IMR-90 (cell line): ENCODE results near the gene RAP1GAP. TPM values are rescaled to one million over a fixed set of nuclear protein-coding genes. Genes with fewer than 3 reads are reported as not detected.

ENCODE experiments used
- ATAC-seq: fragments of 200-7000 bp; cut with Tn5 transposase; 2 replicates; pipeline ENCODE4 v1.9.1; 2020; ENCODE audit warnings: low read depth, mild to moderate bottlenecking, moderate library complexity
- BruUV-seq: library from RNA; stranded (reverse); fragments of 400-500 nt; replicated peaks from 2 replicates; lab custom pipeline; 2021; lab: Mats Ljungman, UMichigan
- CTCF ChIA-PET: fragments of 300-600 bp; formaldehyde crosslinking; extraction: SDS; loops from one replicate; lab custom pipeline; 2021; ENCODE audit warnings: antibody characterized with exemption; lab: Yijun Ruan, JAX
- POLR2A ChIA-PET: fragments of 300-600 bp; sonication (Branson Sonifier 250); formaldehyde crosslinking; loops from one replicate; lab custom pipeline; 2022; ENCODE audit warnings: antibody characterized with exemption; ENCODE audit not compliant: unreplicated experiment; lab: Charles Lee
- DNase-seq: peaks from one replicate; pipeline ENCODE4 v3.0.0; 2013
- H2AFZ ChIP-seq: replicated peaks from 2 replicates; pipeline ENCODE3; 2013; ENCODE audit warnings: low read length, mild to moderate bottlenecking; ENCODE audit not compliant: poor library complexity
- H2AK5ac ChIP-seq: 2 replicates; pipeline ENCODE4 v1.6.1; 2013; ENCODE audit warnings: low read depth, low read length, inconsistent platforms
- H2AK9ac ChIP-seq: replicated peaks from 2 replicates; pipeline ENCODE3; 2013; ENCODE audit warnings: mild to moderate bottlenecking, low read depth, low read length, moderate library complexity; ENCODE audit not compliant: poor library complexity
- H2BK120ac ChIP-seq: 2 replicates; pipeline ENCODE4 v1.6.1; 2013; ENCODE audit warnings: low read depth, low read length, inconsistent platforms
- H2BK15ac ChIP-seq: 3 replicates; pipeline ENCODE4 v1.6.1; 2013; ENCODE audit warnings: low read depth, low read length, inconsistent platforms
- H2BK20ac ChIP-seq: 2 replicates; pipeline ENCODE4 v1.6.1; 2013; ENCODE audit warnings: low read depth, mild to moderate bottlenecking, inconsistent platforms, low read length, moderate library complexity
- H2BK5ac ChIP-seq: 2 replicates; pipeline ENCODE4 v1.6.1; 2013; ENCODE audit warnings: mild to moderate bottlenecking, low read depth, low read length, inconsistent platforms; ENCODE audit not compliant: poor library complexity, severe bottlenecking
- H3K14ac ChIP-seq: replicated peaks from 2 replicates; pipeline ENCODE4 v1.6.1; 2013; ENCODE audit warnings: low read depth, low read length, inconsistent platforms
- H3K18ac ChIP-seq: 2 replicates; pipeline ENCODE4 v1.6.1; 2013; ENCODE audit warnings: low read depth, low read length, control low read depth
- H3K23ac ChIP-seq: 2 replicates; pipeline ENCODE4 v1.6.1; 2013; ENCODE audit warnings: low read depth, low read length, inconsistent platforms
- H3K27ac ChIP-seq: 2 replicates; pipeline ENCODE4 v1.5.1; 2013; ENCODE audit warnings: mild to moderate bottlenecking, control low read depth, low read length; ENCODE audit not compliant: insufficient read depth
- H3K27me3 ChIP-seq: 2 replicates; pipeline ENCODE4 v1.6.1; 2013; ENCODE audit warnings: low read length; ENCODE audit not compliant: control insufficient read depth, insufficient read depth
- H3K36me3 ChIP-seq: 2 replicates; pipeline ENCODE4 v1.6.1; 2013; ENCODE audit warnings: low read length, mixed read lengths; ENCODE audit not compliant: control insufficient read depth, insufficient read depth
- H3K4ac ChIP-seq: 2 replicates; pipeline ENCODE4 v1.6.1; 2013; ENCODE audit warnings: low read depth, low read length, inconsistent platforms
- H3K4me1 ChIP-seq: 2 replicates; pipeline ENCODE4 v1.6.1; 2013; ENCODE audit warnings: low read length, mixed read lengths; ENCODE audit not compliant: control insufficient read depth, insufficient read depth
- H3K4me2 ChIP-seq: 2 replicates; pipeline ENCODE4 v1.6.1; 2013; ENCODE audit warnings: low read depth, mild to moderate bottlenecking, control low read depth, low read length, moderate library complexity
- H3K4me3 ChIP-seq: 2 replicates; pipeline ENCODE4 v1.5.1; 2013; ENCODE audit warnings: low read depth, mild to moderate bottlenecking, control low read depth, low read length, moderate library complexity; ENCODE audit not compliant: insufficient read depth
- H3K56ac ChIP-seq: 2 replicates; pipeline ENCODE4 v1.6.1; 2013; ENCODE audit warnings: low read length, inconsistent platforms; ENCODE audit not compliant: insufficient read depth; ENCODE audit errors: extremely low read depth
- H3K79me1 ChIP-seq, 2 experiments: 2 replicates each; pipeline ENCODE4 v1.6.1; 2013; ENCODE audit warnings: low read length in 2 of 2, inconsistent platforms in 1 of 2, low read depth in 1 of 2
- H3K9ac ChIP-seq: 2 replicates; pipeline ENCODE4 v1.6.1; 2013; ENCODE audit warnings: low read depth, low read length, control low read depth
- H3K9me1 ChIP-seq: 2 replicates; pipeline ENCODE4 v1.6.1; 2013; ENCODE audit warnings: low read length, inconsistent platforms; ENCODE audit not compliant: insufficient read depth
- H3K9me3 ChIP-seq: 2 replicates; pipeline ENCODE4 v1.6.1; 2013; ENCODE audit warnings: low read length; ENCODE audit not compliant: control insufficient read depth, insufficient read depth
- H4K20me1 ChIP-seq: 2 replicates; pipeline ENCODE4 v1.6.1; 2013; ENCODE audit warnings: low read length, inconsistent platforms; ENCODE audit not compliant: insufficient read depth
- H4K5ac ChIP-seq: 2 replicates; pipeline ENCODE4 v1.6.1; 2013; ENCODE audit warnings: mild to moderate bottlenecking, low read depth, low read length, control low read depth
- H4K8ac ChIP-seq, 2 experiments: 2 replicates each; pipeline ENCODE4 v1.6.1; 2013; ENCODE audit warnings: low read depth in 2 of 2, low read length in 2 of 2, control low read depth in 1 of 2, inconsistent platforms in 1 of 2
- H4K91ac ChIP-seq: 2 replicates; pipeline ENCODE4 v1.6.1; 2013; ENCODE audit warnings: low read depth, low read length, inconsistent platforms; ENCODE audit not compliant: insufficient read depth
- BHLHE40 ChIP-seq: fragments of 150-350 bp; IDR thresholded peaks from 2 replicates; pipeline ENCODE4 v1.6.1; 2016; ENCODE audit warnings: mild to moderate bottlenecking, low read depth, low read length
- CEBPB ChIP-seq: IDR thresholded peaks from 2 replicates; pipeline ENCODE4 v1.6.1; 2012; ENCODE audit warnings: low read depth, low read length, improper control_type of control experiment
- CHD1 ChIP-seq: IDR thresholded peaks from 2 replicates; pipeline ENCODE4 v1.6.1; 2012; ENCODE audit warnings: low read depth, low read length, improper control_type of control experiment
- FOS ChIP-seq: fragments of 150-350 bp; IDR thresholded peaks from 2 replicates; pipeline ENCODE4 v1.6.1; 2016; ENCODE audit warnings: low read depth, low read length
- MAFK ChIP-seq: IDR thresholded peaks from 2 replicates; pipeline ENCODE4 v1.6.1; 2012; ENCODE audit warnings: low read depth, low read length, improper control_type of control experiment
- MAZ ChIP-seq: IDR thresholded peaks from 2 replicates; pipeline ENCODE4 v1.6.1; 2012; ENCODE audit warnings: low read depth, mild to moderate bottlenecking, low read length, improper control_type of control experiment, moderate library complexity, borderline replicate concordance
- NFE2L2 ChIP-seq: fragments of 150-350 bp; IDR thresholded peaks from 2 replicates; pipeline ENCODE4 v1.6.1; 2016; ENCODE audit warnings: low read depth, mild to moderate bottlenecking, low read length
- POLR2A ChIP-seq: IDR thresholded peaks from 2 replicates; pipeline ENCODE4 v1.6.1; 2012; ENCODE audit warnings: mild to moderate bottlenecking, low read depth, low read length
- RAD21 ChIP-seq: IDR thresholded peaks from 2 replicates; pipeline ENCODE4 v1.6.1; 2012; ENCODE audit warnings: low read length, improper control_type of control experiment
- SMC3 ChIP-seq: fragments of 150-350 bp; IDR thresholded peaks from 2 replicates; pipeline ENCODE4 v1.6.1; 2016; ENCODE audit warnings: low read depth, mild to moderate bottlenecking, antibody characterized with exemption, low read length, moderate library complexity
- WGBS, 2 experiments: methylation state at CpG; one replicate each; pipeline versions ENCODE4 v1.1.5 to v1.1.7; 2013; ENCODE audit warnings: missing lambda C conversion rate in 2 of 2; ENCODE audit not compliant: insufficient read length in 1 of 2; ENCODE audit errors: extremely low coverage in 2 of 2; 5-methylcytosine and 5-hydroxymethylcytosine counted together
- dilution Hi-C: fragments of 300-500 bp; cut with HindIII; formaldehyde crosslinking; loops from one replicate; pipeline ENCODE4 v1.14.3; 2018; ENCODE audit warnings: low sequenced_read_pairs; ENCODE audit not compliant: unreplicated experiment
- in situ Hi-C: fragments of 300-500 bp; cut with MboI; formaldehyde crosslinking; loops from 3 replicates; pipeline ENCODE4 v1.14.3; 2019; ENCODE audit warnings: low sequenced_read_pairs, inconsistent platforms, mixed read lengths
- intact Hi-C: fragments of 100-400 bp; cut with micrococcal nuclease; formaldehyde crosslinking; loops from 2 replicates; pipeline ENCODE4 v1.10.0; 2022
- polyA plus RNA-seq, 3 experiments: library from polyadenylated mRNA; depleted of rRNA; stranded (reverse); fragments of >200 nt; gene quantifications; 2 replicates each; pipeline ENCODE4 v1.2.3, GENCODE V29; 2012; ENCODE audit warnings: low replicate concordance in 1 of 3
- total RNA-seq: library from RNA; depleted of rRNA; stranded (reverse); fragments of >200 nt; gene quantifications from 2 replicates; pipeline ENCODE4 v1.2.3, GENCODE V29; 2012
- TF ChIP-seq, protein P1 (sequence below): fragments of 150-350 bp; IDR thresholded peaks from 2 replicates; pipeline ENCODE4 v1.6.1; 2016; ENCODE audit warnings: low read depth, mild to moderate bottlenecking, low read length, moderate library complexity, borderline replicate concordance
- TF ChIP-seq, protein P2 (sequence below): conservative IDR thresholded peaks from 2 replicates; pipeline ENCODE4 v1.5.1; 2012; ENCODE audit warnings: mild to moderate bottlenecking, low read depth, low read length, improper control_type of control experiment

Gene RAP1GAP
- total and polyA plus RNA-seq, 2 of the 4 experiments (the other 2 are of a cell fraction): under 0.01 to 0.10 TPM

DNA sequence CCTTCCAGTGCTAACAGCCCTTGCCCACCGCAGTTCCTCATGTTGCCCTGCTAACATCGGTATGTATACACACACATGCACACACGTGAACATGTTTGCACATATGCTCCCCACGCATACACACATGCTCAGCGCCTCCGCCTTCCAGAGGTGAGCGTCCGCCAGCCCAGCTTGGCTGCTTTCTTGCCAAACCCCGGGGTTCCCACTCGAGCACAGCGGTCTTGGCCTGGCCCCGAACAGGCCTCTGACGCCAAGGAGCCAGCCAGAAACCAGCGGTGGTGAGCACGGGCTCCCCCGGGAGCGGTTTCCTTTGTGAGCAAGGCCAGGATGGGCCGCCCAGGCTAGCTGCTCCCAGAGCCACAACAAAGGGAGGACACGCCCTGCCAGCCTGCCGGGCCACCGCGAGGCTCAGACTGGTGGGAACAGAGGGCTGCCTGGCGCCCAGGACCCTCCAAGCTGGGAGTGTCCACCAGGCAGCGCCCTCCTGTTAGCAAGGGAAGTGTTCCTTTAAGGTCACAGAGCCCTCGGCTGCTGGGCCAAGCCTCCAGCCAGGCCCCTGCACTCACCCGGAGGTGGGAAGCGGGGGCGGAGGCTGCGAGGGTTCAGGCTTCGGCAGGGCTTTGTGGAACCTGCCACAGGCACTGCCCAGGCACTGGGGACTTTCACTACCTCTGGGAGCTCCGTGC is 94.5 kb downstream of the RAP1GAP start:
- dilution Hi-C loops: no loop called here
- H3K14ac ChIP-seq: no peak overlapping the region
- peaks cover 4% of the 10 kb centered on the region for H3K9me3 ChIP-seq
- no peaks in the 10 kb centered on the region for H3K4me1 ChIP-seq
- no TSS peak for BruUV-seq
- H4K5ac ChIP-seq: no peak overlapping the region
- H4K8ac ChIP-seq: no peak overlapping the region
- no peak overlapping the region for H2BK15ac ChIP-seq
- TF ChIP-seq BHLHE40 (no peak), RAD21 (no peak), NFE2L2 (no peak), SMC3 (no peak), MAZ (no peak), CEBPB (no peak), CHD1 (no peak), FOS (no peak), POLR2A (no peak), MAFK (no peak)
- TF ChIP-seq, protein P1, sequence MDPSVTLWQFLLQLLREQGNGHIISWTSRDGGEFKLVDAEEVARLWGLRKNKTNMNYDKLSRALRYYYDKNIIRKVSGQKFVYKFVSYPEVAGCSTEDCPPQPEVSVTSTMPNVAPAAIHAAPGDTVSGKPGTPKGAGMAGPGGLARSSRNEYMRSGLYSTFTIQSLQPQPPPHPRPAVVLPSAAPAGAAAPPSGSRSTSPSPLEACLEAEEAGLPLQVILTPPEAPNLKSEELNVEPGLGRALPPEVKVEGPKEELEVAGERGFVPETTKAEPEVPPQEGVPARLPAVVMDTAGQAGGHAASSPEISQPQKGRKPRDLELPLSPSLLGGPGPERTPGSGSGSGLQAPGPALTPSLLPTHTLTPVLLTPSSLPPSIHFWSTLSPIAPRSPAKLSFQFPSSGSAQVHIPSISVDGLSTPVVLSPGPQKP: no peak
- TF ChIP-seq, protein P2, sequence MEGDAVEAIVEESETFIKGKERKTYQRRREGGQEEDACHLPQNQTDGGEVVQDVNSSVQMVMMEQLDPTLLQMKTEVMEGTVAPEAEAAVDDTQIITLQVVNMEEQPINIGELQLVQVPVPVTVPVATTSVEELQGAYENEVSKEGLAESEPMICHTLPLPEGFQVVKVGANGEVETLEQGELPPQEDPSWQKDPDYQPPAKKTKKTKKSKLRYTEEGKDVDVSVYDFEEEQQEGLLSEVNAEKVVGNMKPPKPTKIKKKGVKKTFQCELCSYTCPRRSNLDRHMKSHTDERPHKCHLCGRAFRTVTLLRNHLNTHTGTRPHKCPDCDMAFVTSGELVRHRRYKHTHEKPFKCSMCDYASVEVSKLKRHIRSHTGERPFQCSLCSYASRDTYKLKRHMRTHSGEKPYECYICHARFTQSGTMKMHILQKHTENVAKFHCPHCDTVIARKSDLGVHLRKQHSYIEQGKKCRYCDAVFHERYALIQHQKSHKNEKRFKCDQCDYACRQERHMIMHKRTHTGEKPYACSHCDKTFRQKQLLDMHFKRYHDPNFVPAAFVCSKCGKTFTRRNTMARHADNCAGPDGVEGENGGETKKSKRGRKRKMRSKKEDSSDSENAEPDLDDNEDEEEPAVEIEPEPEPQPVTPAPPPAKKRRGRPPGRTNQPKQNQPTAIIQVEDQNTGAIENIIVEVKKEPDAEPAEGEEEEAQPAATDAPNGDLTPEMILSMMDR: no peak
- no peaks in the 10 kb centered on the region for H3K9me1 ChIP-seq
- 58% methylated on average over 26 of the region's 31 CpGs; no CpG with 5 or more reads in 1 of the 2 experiments for WGBS, 2 experiments
- POLR2A ChIA-PET: no interaction called here
- 0 out of 2 replicates have a peak, but pooled peaks cover 3% of the 10 kb centered on the region for H4K20me1 ChIP-seq
- H3K4me3 ChIP-seq: no peak overlapping the region
- H2BK120ac ChIP-seq: no peak overlapping the region
- no peaks in the 10 kb centered on the region; the same call in 1 of the 2 replicates for H3K27me3 ChIP-seq
- H3K23ac ChIP-seq: no peak overlapping the region
- in situ Hi-C loops: loop anchor here (5.0 kb wide), 1 partner anchor 202 kb away; no protein-coding TSS in a partner anchor
- H4K91ac ChIP-seq: no peak overlapping the region
- ATAC-seq (no peak; the same call in 1 of the 2 replicates), DNase-seq (no peak)
- H3K27ac ChIP-seq: no peak overlapping the region
- no peaks in the 10 kb centered on the region for H3K79me1 ChIP-seq
- intact Hi-C loops: loop anchor here (1.0 to 10.0 kb wide), 3 partner anchors 63 to 310 kb away; no protein-coding TSS in a partner anchor
- H2AFZ ChIP-seq: peak overlapping the region; percentile 83
- H2AK5ac ChIP-seq: peak overlapping the region; percentile 62
- no peak overlapping the region for H2BK5ac ChIP-seq
- CTCF ChIA-PET: interaction anchor here (2.3 kb wide), 1 partner anchor 204 kb away, joined by 7 read pairs; no protein-coding TSS in a partner anchor
- H3K18ac ChIP-seq: no peak overlapping the region
- no peak overlapping the region for H2BK20ac ChIP-seq
- H3K9ac ChIP-seq: no peak overlapping the region
- no peak overlapping the region for H3K4me2 ChIP-seq
- H3K4ac ChIP-seq: no peak overlapping the region
- H2AK9ac ChIP-seq: peak overlapping the region; percentile 55
- no peaks in the 10 kb centered on the region for H3K36me3 ChIP-seq
- H3K56ac ChIP-seq: no peak overlapping the region
